ENCODE measurements around the gene IGFBPL1.
"Not testable (repeated sequence)": the region's sequence is repeated elsewhere in the genome, so short reads cannot be mapped to it uniquely, and the experiment has no call there.

The IGFBPL1 gene

GRCh38 chr9:38431116-38431515 lies 6.9 kb upstream of the IGFBPL1 start:
- DNase-seq, result no peak

GRCh38 chr9:38428062-38428461 lies 3.8 kb upstream of the IGFBPL1 start:
- DNase-seq, result no peak

- no peak for DNase-seq
Measured at GRCh38 chr9:38424918-38425317, 664 bp upstream of the IGFBPL1 start.

GRCh38 chr9:38423273-38423972 lies 831 bp downstream of the IGFBPL1 start:
- DNase-seq, result peak; percentile 73

- DNase-seq, result peak; percentile 55
Measured at GRCh38 chr9:38422555-38423260, 1.5 kb downstream of the IGFBPL1 start.

- DNase-seq, result peak; percentile 97
Measured at GRCh38 chr9:38421498-38422211, 2.6 kb downstream of the IGFBPL1 start.

- no peak for DNase-seq
Measured at GRCh38 chr9:38419181-38419580, 5.1 kb downstream of the IGFBPL1 start.

GRCh38 chr9:38418366-38418765 lies 5.9 kb downstream of the IGFBPL1 start:
- no peak for DNase-seq

GRCh38 chr9:38417003-38417945 lies 7.0 kb downstream of the IGFBPL1 start:
- DNase-seq, result peak; percentile 28

- no peak for DNase-seq
Measured at GRCh38 chr9:38416461-38416860, 7.8 kb downstream of the IGFBPL1 start.

GRCh38 chr9:38415856-38416255 lies 8.4 kb downstream of the IGFBPL1 start:
- DNase-seq, result no peak

GRCh38 chr9:38414040-38414723 lies 10.1 kb downstream of the IGFBPL1 start:
- DNase-seq, result peak; percentile 99

- no peak for DNase-seq
Measured at GRCh38 chr9:38413283-38413682, 11.0 kb downstream of the IGFBPL1 start.

GRCh38 chr9:38412751-38413150 lies 11.5 kb downstream of the IGFBPL1 start:
- no peak for DNase-seq

GRCh38 chr9:38408719-38409118 lies 15.5 kb downstream of the IGFBPL1 start:
- DNase-seq, result no peak

GRCh38 chr9:38406476-38407186 lies 17.6 kb downstream of the IGFBPL1 start:
- DNase-seq, result no peak

GRCh38 chr9:38405785-38406184 lies 18.5 kb downstream of the IGFBPL1 start:
- peak; percentile 23 for DNase-seq

- DNase-seq, result no peak
Measured at GRCh38 chr9:38404314-38404713, 19.9 kb downstream of the IGFBPL1 start.

GRCh38 chr9:38401994-38402393 lies 22.3 kb downstream of the IGFBPL1 start:
- DNase-seq, result no peak

- not testable (repeated sequence) for DNase-seq
Measured at GRCh38 chr9:38399191-38399590, 25.1 kb downstream of the IGFBPL1 start.

- no peak for DNase-seq
Measured at GRCh38 chr9:38396371-38396671, 27.9 kb downstream of the IGFBPL1 start.

All from NCI-H2171 treated with DMSO at 0.1 percent for 48 hours (cell line).